ENCODE measurements around the gene BCHE.

The BCHE gene

DNA sequence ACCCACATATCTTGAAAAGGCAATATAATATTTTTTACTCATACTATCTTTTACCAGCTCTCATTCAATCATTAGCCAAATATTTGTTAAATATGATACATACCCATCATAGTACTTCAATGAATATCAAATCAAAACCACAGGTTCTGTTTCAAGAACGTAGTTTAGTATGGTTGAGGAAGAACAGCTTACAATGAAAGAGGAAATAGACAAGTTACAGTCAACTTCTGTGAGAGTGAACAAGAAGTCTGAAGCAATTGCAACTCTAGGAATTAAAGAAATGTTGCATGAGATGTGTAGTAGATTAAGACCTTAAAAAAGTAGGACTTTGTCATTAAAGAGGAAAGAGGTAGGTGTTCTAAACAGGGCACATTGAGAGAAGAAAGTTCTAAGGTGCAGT, 9.3 kb downstream of the BCHE start:
- H3K4me3 ChIP-seq (ENCODE audit: low read depth, low read length), result no peak overlapping the region
- POLR2A ChIA-PET, result no interaction called here
- TF ChIP-seq, protein P1, sequence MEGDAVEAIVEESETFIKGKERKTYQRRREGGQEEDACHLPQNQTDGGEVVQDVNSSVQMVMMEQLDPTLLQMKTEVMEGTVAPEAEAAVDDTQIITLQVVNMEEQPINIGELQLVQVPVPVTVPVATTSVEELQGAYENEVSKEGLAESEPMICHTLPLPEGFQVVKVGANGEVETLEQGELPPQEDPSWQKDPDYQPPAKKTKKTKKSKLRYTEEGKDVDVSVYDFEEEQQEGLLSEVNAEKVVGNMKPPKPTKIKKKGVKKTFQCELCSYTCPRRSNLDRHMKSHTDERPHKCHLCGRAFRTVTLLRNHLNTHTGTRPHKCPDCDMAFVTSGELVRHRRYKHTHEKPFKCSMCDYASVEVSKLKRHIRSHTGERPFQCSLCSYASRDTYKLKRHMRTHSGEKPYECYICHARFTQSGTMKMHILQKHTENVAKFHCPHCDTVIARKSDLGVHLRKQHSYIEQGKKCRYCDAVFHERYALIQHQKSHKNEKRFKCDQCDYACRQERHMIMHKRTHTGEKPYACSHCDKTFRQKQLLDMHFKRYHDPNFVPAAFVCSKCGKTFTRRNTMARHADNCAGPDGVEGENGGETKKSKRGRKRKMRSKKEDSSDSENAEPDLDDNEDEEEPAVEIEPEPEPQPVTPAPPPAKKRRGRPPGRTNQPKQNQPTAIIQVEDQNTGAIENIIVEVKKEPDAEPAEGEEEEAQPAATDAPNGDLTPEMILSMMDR (IDR thresholded peaks at IDR 0.05; ENCODE audit: insufficient read depth, low read length, missing control alignments), result no peak
- CTCF ChIA-PET, result no interaction called here
- no peak for DNase-seq (ENCODE audit: low read depth, low spot score)

DNA sequence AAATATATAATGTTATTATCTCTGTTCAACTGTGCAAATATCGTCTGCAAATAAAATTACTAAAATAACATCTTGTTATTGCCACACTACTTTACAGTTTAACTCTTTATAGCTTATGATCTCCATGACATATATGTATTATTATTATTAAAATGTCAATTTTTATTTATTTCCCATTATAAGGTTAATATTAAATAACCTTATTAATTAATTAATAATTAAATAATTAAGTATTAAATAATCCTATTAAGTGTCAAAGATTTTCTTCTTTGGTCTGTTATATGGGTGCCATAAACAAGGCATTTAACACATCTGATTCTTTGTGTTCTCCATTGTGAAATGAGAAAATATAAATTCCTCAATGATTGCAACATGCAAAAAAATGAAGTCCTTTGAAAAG, 10.0 kb downstream of the BCHE start:
- DNase-seq (ENCODE audit: low read depth, low spot score), result no peak
- POLR2A ChIA-PET, result no interaction called here
- H3K4me3 ChIP-seq (ENCODE audit: low read depth, low read length), result no peak overlapping the region
- CTCF ChIA-PET, result no interaction called here
- TF ChIP-seq, protein P1 (IDR thresholded peaks at IDR 0.05; ENCODE audit: insufficient read depth, low read length, missing control alignments), result no peak

DNA sequence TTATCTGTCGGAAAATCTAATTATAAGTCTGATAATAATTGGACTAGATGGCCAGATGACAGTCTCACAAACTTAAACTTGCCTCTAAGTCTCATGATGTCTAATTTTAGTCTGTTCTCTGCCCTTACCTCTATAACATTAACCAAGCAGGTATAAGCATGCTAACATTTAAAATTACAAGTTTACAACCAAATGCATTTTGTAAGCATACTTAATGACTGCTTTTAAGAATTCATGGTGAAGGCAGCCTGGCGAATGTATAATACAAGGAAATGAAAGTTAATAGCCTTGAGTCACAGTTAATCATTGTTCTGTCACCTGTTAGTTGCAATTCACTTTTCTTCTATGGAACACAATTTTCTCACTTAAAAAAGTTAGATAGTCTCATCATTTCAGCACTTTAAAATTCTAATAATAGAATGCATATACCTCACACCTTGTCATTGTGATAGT, 16.5 kb downstream of the BCHE start:
- TF ChIP-seq, protein P1 (IDR thresholded peaks at IDR 0.05; ENCODE audit: insufficient read depth, low read length, missing control alignments), result no peak

DNA sequence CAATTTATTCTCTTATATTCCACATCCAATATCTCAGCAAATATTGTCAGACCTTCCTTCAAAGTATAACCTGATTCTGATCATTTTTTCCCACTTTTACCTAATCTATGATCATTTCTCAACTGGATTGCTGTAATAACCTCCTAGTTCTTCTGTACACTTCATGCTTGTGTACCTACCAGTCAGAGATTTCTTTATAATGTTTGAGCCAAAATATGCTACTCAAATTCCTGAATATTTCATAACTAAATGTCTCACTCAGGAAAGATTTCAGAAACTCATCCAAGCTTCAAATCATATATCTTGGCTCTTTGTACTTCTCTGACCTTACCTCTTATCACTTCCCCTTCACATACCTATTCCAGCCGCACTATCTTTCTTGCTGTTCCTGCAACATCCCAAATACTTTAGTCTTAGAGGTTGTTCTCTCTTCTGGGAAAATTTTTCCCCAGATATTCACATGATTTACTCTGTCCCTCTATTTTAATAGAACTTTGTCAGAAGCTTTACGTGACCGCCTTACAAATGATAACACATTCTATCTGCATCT, 20.0 kb downstream of the BCHE start:
- DNase-seq (ENCODE audit: low read depth, low spot score), result no peak
- H3K4me3 ChIP-seq (ENCODE audit: low read depth, low read length), result no peak overlapping the region
- POLR2A ChIA-PET, result no interaction called here
- CTCF ChIA-PET, result no interaction called here
- TF ChIP-seq, protein P1 (IDR thresholded peaks at IDR 0.05; ENCODE audit: insufficient read depth, low read length, missing control alignments), result no peak

More for the DNA sequence above, 16.5 kb downstream of the BCHE start:
- CTCF ChIA-PET, result no interaction called here
- no peak for DNase-seq (ENCODE audit: low read depth, low spot score)
- POLR2A ChIA-PET, result no interaction called here
- no peak overlapping the region for H3K4me3 ChIP-seq (ENCODE audit: low read depth, low read length)

DNA sequence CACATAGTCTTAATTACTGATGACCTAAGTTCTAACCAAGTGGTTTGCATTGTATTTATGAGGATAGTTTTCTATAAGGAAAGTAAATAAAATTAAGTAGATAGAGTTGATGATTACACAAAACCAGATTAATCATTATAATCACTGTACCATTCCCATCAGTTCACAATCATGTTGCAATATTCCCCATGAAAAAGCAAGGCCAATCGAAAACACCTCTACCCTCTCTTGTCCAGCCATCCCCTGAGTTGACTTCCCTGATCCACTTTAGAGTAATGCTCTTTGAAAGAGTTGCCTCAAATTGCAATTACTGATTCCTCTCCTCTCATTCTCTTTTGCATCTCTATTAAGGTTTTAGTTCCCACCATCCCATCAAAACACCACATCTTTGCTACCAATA, 21.0 kb downstream of the BCHE start:
- DNase-seq (ENCODE audit: low read depth, low spot score), result no peak
- CTCF ChIA-PET, result no interaction called here
- H3K4me3 ChIP-seq (ENCODE audit: low read depth, low read length), result no peak overlapping the region
- POLR2A ChIA-PET, result no interaction called here
- TF ChIP-seq, protein P1 (IDR thresholded peaks at IDR 0.05; ENCODE audit: insufficient read depth, low read length, missing control alignments), result no peak

DNA sequence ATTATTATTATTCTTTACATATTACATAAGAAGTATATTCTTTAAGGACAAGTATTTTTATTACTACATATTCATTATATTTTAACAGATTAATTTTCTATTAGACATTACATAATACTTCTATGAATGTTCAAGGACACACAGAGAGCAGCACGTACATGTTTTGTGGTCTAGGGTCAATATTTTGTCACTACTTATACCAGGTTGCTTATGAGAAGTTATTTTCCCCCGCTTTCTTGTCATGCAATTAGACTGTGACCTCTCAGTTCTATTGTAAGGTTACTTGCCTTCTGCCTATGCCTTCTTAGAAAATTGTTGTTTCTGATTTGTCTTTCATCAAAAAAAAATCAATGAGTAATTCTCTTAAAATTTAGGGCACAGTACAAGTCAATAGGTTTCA, 21.5 kb downstream of the BCHE start:
- POLR2A ChIA-PET, result no interaction called here
- TF ChIP-seq, protein P1 (IDR thresholded peaks at IDR 0.05; ENCODE audit: insufficient read depth, low read length, missing control alignments), result no peak
- CTCF ChIA-PET, result no interaction called here
- H3K4me3 ChIP-seq (ENCODE audit: low read depth, low read length), result no peak overlapping the region
- no peak for DNase-seq (ENCODE audit: low read depth, low spot score)
